ENCODE measurements around the gene SOHLH1. TPM values are rescaled to one million over a fixed set of nuclear protein-coding genes. Genes with fewer than 3 reads are reported as not detected.

Gene SOHLH1, protein sequence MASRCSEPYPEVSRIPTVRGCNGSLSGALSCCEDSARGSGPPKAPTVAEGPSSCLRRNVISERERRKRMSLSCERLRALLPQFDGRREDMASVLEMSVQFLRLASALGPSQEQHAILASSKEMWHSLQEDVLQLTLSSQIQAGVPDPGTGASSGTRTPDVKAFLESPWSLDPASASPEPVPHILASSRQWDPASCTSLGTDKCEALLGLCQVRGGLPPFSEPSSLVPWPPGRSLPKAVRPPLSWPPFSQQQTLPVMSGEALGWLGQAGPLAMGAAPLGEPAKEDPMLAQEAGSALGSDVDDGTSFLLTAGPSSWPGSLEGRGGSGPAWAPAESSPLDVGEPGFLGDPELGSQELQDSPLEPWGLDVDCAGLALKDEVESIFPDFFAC
- not detected for total RNA-seq

DNA sequence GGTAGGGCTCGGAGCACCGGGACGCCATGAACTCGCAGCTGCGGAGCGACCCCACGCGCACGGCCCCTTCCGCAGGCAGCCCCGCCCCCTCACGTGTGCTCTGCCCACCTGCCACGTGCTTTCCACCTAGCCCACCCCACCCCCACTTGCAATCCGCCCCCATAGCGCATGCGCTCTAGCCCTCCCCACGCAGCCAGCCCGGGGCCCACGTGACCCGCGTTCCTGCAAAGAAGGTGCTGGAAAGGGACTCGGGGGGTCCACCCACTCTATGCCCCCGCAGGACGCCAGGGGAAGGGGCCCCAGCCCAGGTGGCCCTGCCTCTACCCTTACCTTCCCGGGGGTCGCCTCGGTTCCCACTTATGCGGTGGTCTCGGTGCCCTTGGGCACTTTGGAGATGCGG, at the start of gene SOHLH1:
TSS of gene SOHLH1 (minus strand) at position 42 of the 400 bp plus-strand sequence. CDS start at position 28, 14 bp downstream.
- no peaks in the 10 kb centered on the region for H3K9me3 Mint-ChIP-seq
- H3K36me3 Mint-ChIP-seq, result no peaks in the 10 kb centered on the region
- DNase-seq (ENCODE audit: low spot score in 2 of 2) (no peak), ATAC-seq (no peak)
- no peak within 1 kb of the TSS for H3K27ac Mint-ChIP-seq

DNA sequence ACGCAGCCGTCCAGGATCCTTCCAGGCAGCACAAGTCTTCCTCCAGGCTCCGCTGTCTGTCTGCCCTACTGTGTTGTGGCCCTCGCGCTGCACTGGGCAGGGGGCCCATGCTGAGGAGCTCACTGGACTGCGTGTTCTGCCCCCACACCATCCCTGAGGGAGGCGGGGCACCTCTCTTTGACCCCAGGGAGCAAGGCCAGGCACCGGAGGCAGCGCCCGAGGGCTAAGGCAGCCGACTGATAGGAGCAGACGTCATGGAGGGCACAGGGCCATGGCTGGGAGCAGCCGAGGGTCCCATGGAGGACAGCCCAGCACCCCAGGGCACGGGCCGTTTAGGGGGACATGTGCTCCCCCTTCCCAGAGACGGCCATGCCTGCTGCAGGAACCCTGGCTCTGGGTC, 49.4 kb upstream of the SOHLH1 start:
- H3K9me3 Mint-ChIP-seq, result no peaks in the 10 kb centered on the region

DNA sequence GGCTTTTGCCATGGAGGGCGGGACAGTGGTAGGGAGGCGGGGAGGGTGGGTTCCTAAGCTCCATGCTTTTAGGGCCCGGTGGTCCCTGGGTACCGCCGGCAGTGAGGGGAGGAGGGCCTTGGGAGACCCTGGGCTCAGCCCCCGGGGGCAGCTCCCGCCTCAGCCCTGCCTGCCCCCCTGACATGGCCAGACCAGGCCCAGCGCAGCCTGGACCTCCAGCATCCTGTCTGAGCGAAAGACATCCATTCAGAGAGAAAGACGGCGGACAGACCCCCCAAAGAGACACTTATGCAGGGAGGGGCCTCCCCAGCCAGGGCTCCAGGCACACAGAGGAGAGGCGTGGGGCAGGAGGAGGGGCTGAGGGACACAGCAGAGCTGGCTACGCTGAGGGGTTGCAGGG, 48.0 kb upstream of the SOHLH1 start:
- Mint-ChIP-seq H3K9me3 (no peaks in the 10 kb centered on the region), H3K27ac (no peak overlapping the region), H3K36me3 (no peaks in the 10 kb centered on the region)
- ATAC-seq (no peak), DNase-seq (ENCODE audit: low spot score in 2 of 2) (no peak)

More for the DNA sequence above, 49.4 kb upstream of the SOHLH1 start:
- no peaks in the 10 kb centered on the region for H3K36me3 Mint-ChIP-seq
- no peak for ATAC-seq
- no peak overlapping the region for H3K27ac Mint-ChIP-seq
- no peak for DNase-seq (ENCODE audit: low spot score in 2 of 2)

DNA sequence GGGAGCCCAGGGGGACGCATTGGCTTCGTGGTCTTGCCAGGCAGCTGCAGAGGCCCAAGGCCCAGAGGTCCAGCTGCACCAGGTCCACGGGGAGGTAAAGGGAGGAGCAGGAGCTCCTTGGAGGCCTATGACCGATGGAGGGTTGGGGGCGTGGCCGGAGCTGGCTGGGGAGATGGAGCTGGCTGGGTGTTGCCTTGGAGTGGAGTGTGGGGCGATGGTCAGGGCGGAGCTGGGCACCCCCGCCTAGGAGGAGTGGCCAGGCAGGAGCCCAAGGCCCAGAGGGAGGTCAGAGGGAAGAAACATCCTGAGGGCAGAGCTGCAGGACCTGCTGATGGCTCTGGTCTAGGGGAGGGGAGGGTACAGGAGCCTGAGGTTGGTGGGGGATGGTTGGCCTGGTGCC, 47.3 kb upstream of the SOHLH1 start:
- Mint-ChIP-seq H3K36me3 (no peaks in the 10 kb centered on the region), H3K27ac (no peak overlapping the region), H3K9me3 (no peaks in the 10 kb centered on the region)
- ATAC-seq (no peak), DNase-seq (ENCODE audit: low spot score in 2 of 2) (no peak)

DNA sequence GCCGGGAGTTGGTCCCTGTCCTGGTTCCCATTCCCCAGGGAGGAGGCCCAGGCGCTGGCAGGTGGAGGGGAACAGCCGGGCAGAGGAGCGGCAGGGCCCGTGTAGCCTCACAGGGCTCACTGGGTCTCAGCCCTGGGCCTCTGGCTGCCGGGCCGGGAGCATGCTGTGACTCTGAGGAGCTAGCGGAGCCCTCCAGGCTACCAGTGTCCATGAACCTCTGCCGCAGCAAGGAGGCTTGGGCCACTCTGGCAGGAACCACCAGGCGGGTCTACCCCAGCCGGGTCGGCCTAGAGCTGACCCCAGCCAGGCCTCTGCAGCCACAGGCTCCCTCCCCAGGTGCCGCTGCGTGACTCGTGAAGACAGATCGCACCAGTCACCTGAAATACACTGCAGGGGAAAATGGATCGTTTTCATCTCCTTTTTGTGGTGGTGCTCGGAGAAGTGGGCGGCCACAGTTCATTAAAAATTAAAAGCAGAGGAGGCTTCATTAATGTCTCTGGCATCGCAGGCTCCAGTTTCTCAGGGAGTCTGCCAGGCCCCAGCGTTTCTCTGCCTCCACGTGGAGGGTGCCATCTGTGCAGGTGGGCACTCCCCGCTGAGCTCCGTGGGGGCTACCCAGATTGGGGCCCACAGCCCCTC, 46.5 kb upstream of the SOHLH1 start:
- Mint-ChIP-seq H3K9me3 (no peaks in the 10 kb centered on the region), H3K36me3 (no peaks in the 10 kb centered on the region), H3K27ac (no peak overlapping the region)
- ATAC-seq (no peak), DNase-seq (ENCODE audit: low spot score in 2 of 2) (no peak)

DNA sequence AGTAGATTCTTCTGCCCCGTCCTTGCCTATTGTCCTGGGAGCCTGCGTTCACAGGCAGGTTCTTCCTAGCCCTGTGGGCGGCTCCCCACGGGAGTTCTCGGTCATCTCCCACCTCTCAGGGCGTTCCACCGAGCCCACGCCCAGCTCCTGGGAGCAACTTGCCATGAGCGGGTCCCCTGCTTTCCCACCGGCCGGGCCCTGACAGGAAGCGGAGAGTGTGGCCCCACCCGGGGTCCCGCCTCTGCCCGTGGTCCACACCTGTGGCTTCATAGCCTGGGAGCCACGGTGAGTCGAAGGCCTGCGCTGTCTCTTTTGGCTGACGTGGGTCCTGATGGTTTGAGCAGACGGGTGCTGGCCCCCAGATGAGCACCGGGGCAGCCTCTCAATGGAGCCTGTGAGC, 45.9 kb upstream of the SOHLH1 start:
- ATAC-seq (no peak), DNase-seq (ENCODE audit: low spot score in 2 of 2) (no peak)
- Mint-ChIP-seq H3K27ac (no peak overlapping the region), H3K36me3 (no peaks in the 10 kb centered on the region), H3K9me3 (no peaks in the 10 kb centered on the region)

DNA sequence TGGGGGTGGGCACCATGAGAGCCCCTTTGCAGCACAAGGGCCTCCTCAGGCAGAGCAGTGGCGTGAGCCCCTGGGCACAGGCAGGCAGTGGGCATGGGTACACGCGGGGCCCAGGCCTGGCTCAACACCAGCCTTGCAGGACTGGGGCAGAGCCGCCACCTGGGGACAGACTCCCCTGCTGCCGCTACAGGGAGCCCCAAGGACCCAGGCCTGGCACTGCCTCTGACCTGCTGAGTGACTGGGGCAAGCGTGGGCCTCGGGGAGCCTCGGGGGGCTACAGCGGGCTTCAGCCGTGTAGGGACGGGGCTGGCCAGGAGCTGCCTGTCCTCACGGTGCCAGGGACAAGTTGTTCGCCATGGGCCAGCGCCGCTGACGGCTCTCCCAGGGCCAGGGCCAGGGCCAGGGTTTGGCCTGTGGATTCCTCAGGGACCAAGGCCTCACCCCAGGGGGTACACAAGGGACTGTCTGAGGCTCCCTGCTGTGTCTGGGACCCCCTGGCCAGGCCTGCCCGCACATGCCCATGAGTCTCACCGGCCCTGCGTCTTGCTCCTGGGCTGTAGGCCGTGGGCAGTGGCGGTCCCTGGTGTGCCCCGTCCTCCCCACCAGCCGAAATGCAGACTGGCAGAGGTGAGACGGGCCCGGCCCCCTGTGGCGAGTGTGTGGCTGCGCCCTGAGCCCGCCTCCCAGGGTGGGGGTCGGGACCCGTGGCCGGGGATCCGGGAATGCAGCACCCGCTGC, 45.2 kb upstream of the SOHLH1 start:
- DNase-seq (ENCODE audit: low spot score in 2 of 2) (no peak), ATAC-seq (no peak)
- Mint-ChIP-seq H3K36me3 (no peaks in the 10 kb centered on the region), H3K9me3 (no peaks in the 10 kb centered on the region), H3K27ac (no peak overlapping the region)

DNA sequence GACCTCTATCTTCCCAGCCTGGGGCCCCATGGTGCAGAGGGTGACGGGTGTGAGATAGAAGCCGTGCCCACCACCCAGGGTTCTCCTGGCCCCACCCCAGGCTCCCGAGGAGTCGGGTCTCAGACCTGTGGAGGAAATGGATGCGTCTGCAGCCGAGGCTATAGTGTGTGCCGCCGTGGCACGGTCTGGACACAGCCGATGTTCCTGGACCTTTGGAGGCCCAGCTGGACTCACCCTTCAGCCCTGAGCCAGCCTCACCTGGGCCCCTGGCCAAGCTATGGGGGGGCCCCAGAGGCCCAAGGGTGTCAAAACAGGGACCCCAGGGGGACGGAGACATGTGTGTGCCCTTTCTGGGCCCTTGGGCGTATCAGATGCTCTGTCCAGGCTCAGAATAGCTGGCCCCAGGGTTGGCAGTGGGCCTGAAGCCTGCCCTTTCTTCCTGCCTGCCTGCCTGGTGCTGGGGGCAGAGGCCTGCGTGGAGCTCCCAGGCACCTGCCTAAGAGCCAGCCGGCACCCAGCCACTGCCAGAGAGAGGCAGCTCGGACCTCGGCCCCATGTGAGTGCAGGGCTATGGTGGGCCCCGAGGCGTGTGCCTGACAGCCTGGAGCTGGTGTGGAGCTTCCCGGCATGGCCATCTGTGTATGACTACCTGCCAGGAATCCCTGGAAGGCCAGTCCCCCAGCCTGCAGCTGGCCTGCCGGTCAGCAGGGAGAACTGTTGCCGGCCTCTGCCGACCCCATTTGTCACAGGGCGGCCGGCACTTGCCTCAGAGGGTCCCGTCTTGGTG, 44.5 kb upstream of the SOHLH1 start:
- Mint-ChIP-seq H3K27ac (no peak overlapping the region), H3K36me3 (no peaks in the 10 kb centered on the region), H3K9me3 (no peaks in the 10 kb centered on the region)
- no peak for DNase-seq (ENCODE audit: low spot score in 2 of 2)
- no peak for ATAC-seq

DNA sequence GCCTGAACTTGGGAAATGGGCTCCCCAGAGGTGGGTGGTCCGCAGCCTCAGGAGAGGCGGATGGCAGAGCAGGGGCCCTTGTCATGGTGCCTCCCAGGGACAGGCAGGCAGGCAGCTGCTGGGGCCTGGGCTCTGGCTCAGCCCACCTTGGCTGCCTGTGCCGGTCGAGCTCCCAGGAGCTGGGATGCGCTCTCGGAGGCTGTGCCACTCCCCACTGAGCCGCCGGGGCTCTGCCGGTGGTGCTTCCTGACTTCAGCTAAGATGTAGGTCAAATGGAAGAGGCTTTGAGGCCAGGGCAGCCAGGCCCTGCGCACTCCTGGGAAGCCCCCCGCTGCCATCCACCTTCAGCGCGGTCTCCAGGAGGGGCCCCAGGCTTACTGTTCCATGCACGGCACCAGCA, 43.7 kb upstream of the SOHLH1 start:
- ATAC-seq, result no peak
- H3K27ac Mint-ChIP-seq, result no peak overlapping the region
- no peak for DNase-seq (ENCODE audit: low spot score in 2 of 2)
- H3K36me3 Mint-ChIP-seq, result no peaks in the 10 kb centered on the region
- no peaks in the 10 kb centered on the region for H3K9me3 Mint-ChIP-seq

DNA sequence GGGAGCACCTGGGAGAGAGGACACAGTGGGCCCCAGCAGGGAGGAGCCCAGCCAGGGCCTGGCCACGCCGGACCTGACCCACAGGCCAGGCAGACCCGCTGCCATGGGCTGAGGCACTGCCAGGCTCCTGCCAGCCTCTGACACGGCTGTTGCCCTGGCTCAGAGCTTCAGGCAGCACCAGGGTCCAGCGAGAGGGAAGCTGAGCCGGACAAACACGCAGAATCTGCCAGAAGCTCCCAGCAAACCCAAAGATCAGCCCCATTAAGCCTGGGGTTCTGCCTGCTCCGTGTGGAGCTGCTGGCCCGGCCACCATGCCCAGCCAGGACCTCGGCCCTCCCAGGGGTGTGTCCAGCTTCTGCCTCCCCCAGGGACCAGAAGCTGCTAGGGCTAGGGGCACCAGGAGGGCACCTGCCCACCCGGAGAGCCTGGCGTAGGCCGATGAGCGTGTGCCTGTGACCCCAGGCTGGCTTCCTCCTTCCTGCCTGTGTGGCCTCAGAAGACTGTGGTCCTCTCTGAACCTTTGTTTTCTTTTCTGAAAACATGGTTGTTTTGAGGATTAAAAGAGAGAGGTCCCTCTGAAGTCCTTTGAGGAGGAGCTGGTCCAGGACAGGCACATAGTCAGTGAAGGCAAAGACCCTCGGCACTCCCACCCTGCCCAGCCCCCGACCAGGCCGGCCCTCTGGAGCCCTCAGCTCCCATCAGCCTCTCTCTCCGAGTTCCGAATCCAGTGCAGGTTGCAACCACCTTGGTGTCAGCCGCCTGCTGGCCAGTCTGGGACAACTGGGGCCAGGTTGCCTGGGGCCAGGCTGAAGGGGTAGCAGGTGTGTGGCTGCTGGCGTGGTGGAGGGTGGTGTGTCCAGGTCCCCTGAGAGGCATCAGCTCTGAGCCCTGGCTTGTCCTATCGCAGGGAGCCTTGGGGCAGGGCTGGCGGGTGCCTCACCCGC, 42.3 kb upstream of the SOHLH1 start:
- ATAC-seq (no peak), DNase-seq (ENCODE audit: low spot score in 2 of 2) (no peak)
- Mint-ChIP-seq H3K9me3 (no peaks in the 10 kb centered on the region), H3K27ac (no peak overlapping the region), H3K36me3 (no peaks in the 10 kb centered on the region)

DNA sequence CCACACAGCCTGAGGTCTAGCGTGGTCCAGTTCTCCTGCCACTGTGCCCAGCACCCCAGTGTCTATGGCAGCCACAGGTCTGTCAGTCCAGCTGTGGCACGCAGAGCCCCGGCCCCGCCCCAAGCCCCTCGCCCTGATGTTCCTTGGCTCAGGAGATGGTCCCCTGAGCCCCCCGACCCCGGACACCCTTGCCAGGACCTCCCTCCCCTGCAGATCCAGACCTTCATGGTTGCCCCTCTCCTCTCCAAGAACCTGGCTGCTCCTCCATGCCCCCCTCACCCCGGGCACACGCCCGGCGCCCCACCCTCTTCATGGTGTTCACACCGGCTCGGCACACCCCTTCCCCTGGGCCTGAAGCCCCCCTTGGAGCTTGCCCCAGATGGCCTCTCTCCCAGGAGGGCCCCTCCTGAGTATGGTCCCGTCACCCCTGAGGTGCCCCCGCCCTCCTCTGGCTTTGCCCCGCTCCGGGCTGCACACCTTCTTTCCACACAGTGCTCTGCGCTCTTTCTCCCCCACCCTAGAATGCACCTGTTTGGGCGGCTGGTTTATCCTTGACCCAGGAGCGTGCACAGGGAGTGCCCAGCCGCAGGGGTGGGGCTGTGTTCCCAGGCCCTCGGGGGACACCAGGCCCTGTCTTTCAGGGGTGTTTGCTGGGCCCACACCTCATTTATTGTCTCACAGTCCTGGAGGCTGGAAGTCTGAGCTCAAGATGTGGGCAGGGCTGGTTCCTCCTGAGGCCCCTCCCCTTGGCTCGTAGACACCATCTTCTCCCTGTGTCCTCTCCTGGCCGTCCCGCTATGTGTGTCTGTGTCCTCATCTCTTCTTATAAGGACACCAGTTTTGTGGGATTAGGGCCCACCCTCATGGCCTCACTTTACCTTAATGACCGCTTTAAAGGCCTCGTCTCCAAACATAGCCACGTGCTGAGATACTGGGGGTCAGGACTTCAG, 40.3 kb upstream of the SOHLH1 start:
- DNase-seq (ENCODE audit: low spot score in 2 of 2), result no peak
- peak overlapping the region in 1 of 2 donors; percentile 55 for H3K27ac Mint-ChIP-seq
- H3K9me3 Mint-ChIP-seq, result no peaks in the 10 kb centered on the region
- H3K36me3 Mint-ChIP-seq, result no peaks in the 10 kb centered on the region
- no peak for ATAC-seq

DNA sequence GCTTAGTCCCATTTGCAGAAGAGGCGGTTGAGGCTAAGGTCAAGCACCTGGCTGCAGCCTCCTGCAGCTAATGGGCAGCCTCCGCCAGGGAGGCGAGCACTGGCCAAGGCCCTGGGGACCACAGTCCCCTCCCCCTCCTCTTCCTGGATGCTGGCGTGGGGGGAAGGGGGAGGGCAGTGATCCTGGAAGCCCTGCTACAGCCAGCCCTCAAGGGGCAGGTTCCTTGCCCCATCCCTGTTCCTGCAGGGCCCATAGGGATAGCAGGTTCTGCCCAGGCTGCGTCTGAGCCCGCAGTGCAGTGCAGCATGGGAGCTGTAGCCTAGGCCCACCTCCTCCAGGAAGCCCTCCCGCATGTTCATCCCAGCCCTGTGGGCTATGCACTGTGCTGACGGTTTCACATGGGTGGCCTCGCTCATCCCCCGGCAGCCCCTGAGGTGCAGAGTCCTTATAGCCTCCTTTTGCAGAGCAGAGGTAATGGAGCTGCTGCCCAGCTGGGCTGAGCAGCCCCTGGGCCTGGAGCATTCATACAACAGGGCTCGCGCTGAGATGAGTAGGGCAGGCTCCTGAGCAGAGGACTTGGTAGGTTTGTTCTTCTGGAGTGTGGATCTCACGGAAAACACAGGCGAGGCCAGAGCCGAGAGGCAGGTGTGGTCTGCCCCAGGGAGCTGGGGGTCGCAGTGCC, 38.7 kb upstream of the SOHLH1 start:
- no peak for DNase-seq (ENCODE audit: low spot score in 2 of 2)
- ATAC-seq, result no peak
- Mint-ChIP-seq H3K36me3 (no peaks in the 10 kb centered on the region), H3K9me3 (no peaks in the 10 kb centered on the region), H3K27ac (no peak overlapping the region)

DNA sequence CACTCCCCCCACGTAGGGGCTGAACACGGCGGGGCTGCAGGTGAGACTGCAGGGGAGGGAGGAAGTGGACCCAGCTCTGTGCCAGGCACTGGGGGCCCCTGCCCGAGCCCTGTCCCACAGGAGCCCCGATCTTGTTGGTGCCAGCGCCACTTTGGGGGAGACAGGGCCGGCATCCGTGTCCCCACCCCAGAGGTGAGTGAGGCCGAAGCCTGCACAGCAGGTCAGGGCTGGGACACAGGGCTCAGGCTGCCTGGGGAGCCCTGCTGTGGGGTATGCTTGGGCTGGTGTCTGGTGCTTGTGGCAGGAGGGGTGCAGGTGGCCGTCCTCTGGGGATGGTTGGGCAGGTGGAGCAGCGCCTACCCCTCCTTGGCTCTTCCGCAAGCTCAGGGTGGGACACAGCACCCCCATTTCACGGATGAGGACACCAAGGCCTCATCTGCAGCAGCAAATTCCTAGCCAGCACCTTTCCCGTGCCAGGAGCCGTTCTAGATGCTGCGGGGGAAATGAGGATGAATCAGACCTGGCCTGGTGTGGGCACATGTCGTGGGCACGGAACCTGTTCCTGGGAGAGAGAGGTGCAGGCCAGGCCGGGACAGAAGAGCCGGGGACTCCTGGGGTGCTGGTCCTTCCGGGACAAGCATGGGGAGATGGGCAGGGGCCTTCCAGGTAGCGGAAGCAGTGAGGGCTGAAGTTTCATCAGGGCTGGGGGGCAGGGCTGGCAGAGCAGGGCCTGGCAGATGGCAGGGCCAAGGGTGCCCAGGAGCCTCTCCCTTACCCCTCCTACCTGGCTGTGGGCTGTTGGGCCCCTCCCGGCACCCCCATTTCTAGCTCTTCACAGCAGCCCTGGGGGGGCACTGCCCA, 37.9 kb upstream of the SOHLH1 start:
- Mint-ChIP-seq H3K9me3 (peaks cover 6 to 7% of the 10 kb centered on the region in 2 donors), H3K27ac (no peak overlapping the region), H3K36me3 (peaks cover 0 to 4% of the 10 kb centered on the region in 2 donors)
- DNase-seq (ENCODE audit: low spot score in 2 of 2) (no peak), ATAC-seq (no peak)

Measured in activated naive CD4-positive, alpha-beta T cell treated with anti-CD3 and anti-CD28 coated beads, Interleukin-2, amount 50 U/mL, for 72 hours (primary cell).